Measurements from ENCODE around the gene FFAR1.

FFAR1 gene

GRCh38 chr19:35321291-35321690 lies 26.4 kb upstream of the FFAR1 start:
- TF ChIP-seq, protein P1, sequence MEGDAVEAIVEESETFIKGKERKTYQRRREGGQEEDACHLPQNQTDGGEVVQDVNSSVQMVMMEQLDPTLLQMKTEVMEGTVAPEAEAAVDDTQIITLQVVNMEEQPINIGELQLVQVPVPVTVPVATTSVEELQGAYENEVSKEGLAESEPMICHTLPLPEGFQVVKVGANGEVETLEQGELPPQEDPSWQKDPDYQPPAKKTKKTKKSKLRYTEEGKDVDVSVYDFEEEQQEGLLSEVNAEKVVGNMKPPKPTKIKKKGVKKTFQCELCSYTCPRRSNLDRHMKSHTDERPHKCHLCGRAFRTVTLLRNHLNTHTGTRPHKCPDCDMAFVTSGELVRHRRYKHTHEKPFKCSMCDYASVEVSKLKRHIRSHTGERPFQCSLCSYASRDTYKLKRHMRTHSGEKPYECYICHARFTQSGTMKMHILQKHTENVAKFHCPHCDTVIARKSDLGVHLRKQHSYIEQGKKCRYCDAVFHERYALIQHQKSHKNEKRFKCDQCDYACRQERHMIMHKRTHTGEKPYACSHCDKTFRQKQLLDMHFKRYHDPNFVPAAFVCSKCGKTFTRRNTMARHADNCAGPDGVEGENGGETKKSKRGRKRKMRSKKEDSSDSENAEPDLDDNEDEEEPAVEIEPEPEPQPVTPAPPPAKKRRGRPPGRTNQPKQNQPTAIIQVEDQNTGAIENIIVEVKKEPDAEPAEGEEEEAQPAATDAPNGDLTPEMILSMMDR (IDR thresholded peaks at IDR 0.05; ENCODE audit: insufficient read depth, low read depth, low read length, missing control alignments) = no peak
- no peak overlapping the region for H3K4me3 ChIP-seq (ENCODE audit: low read length)
- no peak for DNase-seq (ENCODE audit: low read depth)

DNA sequence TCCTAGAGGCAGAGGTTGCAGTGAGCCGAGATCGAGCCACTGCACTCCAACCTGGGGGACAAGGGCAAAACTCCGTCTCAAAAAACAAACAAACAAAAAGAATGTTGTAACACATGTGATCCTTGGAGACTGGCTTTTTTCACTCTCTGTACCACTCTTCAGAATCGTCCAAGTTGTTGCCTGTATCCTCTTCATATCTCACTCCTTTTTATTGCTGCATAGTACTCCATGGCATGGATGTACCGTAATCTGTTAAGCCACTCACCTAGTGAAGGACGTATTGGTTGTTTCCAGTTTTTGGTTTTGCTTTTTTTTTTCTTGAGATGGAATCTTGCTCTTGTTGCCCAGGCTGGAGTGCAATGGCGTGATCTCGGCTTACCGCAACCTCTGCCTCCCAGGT lies 25.7 kb upstream of the FFAR1 start:
- no peak for DNase-seq (ENCODE audit: low read depth)
- TF ChIP-seq, protein P1 (IDR thresholded peaks at IDR 0.05; ENCODE audit: insufficient read depth, low read depth, low read length, missing control alignments) = no peak
- no peak overlapping the region for H3K4me3 ChIP-seq (ENCODE audit: low read length)

- TF ChIP-seq, protein P1 (IDR thresholded peaks at IDR 0.05; ENCODE audit: insufficient read depth, low read depth, low read length, missing control alignments) = peak; percentile 13
- no peak for DNase-seq (ENCODE audit: low read depth)
- no peak overlapping the region for H3K4me3 ChIP-seq (ENCODE audit: low read length)
These were observed 20.1 kb upstream of the FFAR1 start for GRCh38 chr19:35327642-35328041.

DNA sequence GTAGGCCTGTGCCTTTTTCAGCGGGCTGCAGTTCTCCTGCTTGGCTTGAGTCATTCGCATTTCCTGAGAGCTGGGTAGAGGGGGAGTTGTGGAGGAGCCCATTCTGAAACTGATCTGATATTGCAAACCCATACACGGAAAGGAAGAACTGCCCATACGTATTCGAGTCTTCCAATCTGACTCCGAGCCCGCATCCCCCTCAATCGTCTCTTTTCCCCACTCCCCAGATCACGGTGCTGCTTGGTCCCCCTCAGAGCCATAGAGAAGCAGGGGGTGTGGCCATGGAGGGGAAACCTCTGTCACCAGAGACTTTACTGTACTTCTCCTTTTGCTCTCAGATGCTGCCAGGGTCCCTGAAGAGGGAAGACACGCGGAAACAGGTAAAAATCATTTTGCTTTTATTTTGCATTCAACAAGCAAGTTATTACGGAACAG lies 18.8 kb upstream of the FFAR1 start, which contains the start of gene CD22:
CD22 (plus strand) TSS at position 337 of the 435 bp plus-strand sequence. CDS start 2,854 bp downstream, outside the sequence.
- H3K4me3 ChIP-seq (ENCODE audit: low read length) = no peak within 1 kb of the TSS
- TF ChIP-seq, protein P1 (IDR thresholded peaks at IDR 0.05; ENCODE audit: insufficient read depth, low read depth, low read length, missing control alignments) = no peak
- no peak for DNase-seq (ENCODE audit: low read depth)

DNA sequence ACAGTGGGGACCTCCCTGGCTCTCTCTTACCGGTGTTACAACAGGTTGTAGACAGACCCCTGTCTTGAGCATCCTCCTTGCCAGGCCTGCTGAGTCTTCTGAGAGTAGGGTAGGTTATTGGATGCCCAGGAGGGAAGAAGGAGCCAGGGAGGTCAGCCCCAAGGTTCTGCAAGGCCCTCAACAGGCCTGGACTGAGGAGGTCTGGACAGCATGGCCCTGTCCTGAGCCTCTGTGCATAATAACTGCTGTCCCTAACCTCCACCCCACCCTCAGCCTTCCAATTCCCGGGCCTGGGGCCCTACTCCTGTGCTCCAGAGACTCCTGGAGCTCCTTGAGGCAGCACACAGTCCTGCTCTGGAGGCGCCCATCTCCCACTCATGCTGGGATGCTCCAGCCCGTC lies 18.4 kb upstream of the FFAR1 start:
- no peak for DNase-seq (ENCODE audit: low read depth)
- H3K4me3 ChIP-seq (ENCODE audit: low read length) = no peak overlapping the region

DNA sequence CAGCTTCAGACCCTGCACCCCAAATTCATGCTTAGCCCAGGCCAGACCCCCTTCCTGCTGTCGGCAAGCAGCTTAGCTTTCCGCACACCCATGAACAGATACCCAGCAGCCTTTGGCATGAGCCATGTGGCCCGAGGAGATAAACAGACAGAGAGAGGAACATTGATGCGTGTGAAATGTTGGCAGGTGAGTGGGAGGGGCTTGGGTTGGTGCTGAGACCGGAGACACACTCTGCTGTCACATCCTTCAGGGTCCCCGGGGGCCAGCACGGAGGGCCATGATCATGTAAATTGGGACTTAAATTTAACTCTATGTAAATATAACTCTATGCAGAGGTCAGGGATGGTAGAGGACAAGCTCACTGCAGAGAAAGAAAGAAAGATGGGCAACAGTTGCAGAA lies 17.2 kb upstream of the FFAR1 start:
- TF ChIP-seq, protein P1 (IDR thresholded peaks at IDR 0.05; ENCODE audit: insufficient read depth, low read depth, low read length, missing control alignments) = no peak
- no peak overlapping the region for H3K4me3 ChIP-seq (ENCODE audit: low read length)
- DNase-seq (ENCODE audit: low read depth) = no peak

More for the DNA sequence above, 18.4 kb upstream of the FFAR1 start:
- TF ChIP-seq, protein P1 (IDR thresholded peaks at IDR 0.05; ENCODE audit: insufficient read depth, low read depth, low read length, missing control alignments) = no peak

GRCh38 chr19:35331551-35332214 lies 16.0 kb upstream of the FFAR1 start:
- TF ChIP-seq, protein P1 (IDR thresholded peaks at IDR 0.05; ENCODE audit: insufficient read depth, low read depth, low read length, missing control alignments) = no peak
- H3K4me3 ChIP-seq (ENCODE audit: low read length) = no peak overlapping the region
- no peak for DNase-seq (ENCODE audit: low read depth)
